CD4-positive, alpha-beta T cell treated with Interferon gamma for 1 hour (primary cell): ENCODE results near the gene ALKBH4.
"Not testable (repeated sequence)": the region's sequence is repeated elsewhere in the genome, so short reads cannot be mapped to it uniquely, and the experiment has no call there.

Experiments used
- DNase-seq: peaks from one replicate; pipeline ENCODE4 v3.0.0-alpha.2; 2020

ALKBH4 gene

DNA sequence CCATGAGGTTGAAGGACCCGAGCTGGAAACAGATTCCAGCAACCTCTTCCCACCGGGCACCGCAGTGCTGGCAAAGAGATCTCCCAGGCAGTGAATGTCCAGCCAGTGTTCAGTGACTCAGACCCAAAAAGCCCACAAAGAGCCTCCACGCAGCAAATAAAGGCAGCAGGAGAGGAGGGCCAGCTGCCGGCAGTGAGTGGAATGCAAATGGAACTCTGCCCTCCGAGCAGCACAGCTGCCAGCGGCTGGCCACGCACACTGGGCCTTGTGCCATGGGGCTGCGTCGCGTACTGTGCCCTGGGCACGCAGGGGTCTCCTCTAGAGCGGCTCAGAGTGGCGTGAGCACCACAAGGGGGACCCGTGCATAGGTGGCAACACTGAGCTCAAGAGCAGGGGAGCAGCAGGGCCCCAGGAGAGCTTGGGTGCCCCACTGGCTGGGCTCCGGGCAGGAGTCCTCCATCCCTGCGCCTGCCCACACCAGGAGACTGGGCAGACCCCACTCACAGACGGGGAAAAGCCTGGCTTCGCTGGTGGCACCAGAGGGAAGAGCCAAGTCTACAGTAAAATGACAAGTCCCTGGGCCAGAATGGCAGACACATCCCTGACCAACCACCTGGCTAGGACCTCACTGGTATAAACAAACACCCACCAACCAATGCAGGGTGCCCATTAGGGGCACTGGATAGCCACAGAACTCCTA lies 10.2 kb upstream of the ALKBH4 start:
- not testable (repeated sequence) for DNase-seq

GRCh38 chr7:102474116-102474515 lies 9.5 kb upstream of the ALKBH4 start:
- DNase-seq: not testable (repeated sequence)

GRCh38 chr7:102473271-102473991 lies 8.8 kb upstream of the ALKBH4 start:
- no peak for DNase-seq

DNA sequence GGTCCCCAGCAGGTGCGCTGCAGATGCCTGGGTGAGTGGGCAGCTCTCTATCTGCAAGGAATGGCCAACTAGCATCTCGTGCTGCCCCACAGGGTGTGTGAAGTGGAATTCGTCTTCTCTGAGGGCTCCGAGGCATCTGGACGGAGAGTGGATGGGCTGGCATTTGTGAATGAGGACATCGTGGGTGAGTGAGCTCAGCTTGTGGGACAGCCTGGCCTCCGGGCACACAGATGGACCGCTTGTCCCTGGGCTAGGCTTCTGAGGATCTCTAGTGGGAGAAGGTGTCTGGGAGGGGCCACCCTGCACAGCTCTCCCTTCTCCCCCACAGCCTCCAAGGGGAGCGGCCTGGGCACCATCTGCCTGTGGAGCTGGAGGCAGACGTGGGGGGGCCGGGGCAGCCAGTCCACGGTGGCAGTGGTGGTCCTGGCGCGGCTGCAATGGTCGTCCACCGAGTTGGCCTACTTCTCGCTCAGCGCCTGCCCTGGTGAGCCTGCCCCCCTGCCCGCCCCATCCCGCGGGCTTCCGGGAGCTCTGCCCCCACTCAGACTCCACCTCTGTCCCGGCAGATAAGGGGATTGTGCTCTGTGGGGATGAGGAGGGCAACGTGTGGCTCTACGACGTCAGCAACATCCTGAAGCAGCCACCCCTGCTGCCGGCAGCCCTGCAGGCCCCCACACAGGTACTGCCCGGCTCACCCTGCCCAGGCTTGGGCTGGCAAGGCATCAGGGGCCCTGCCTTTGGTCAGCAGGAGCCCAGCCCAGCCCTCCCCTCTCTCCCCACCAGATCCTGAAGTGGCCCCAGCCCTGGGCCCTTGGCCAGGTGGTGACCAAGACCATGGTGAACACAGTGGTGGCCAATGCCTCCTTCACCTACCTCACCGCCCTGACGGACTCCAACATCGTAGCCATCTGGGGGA lies 7.7 kb upstream of the ALKBH4 start:
- no peak for DNase-seq

DNA sequence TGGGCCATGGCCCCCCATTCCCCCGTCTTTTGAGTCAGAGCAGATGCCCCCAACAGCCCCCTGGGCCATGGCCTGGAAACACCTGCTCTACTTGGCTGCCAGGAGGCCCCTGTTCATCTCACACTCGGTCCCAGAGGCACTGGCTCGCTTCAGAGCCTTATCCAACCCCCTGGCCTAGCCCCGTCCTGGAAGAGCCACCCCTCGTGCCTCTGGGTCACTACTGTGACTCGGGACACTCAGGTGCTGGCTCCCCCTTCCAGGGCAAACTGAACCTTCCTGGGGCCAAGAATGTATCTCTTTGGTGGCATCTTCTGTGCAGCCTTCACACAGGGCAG lies 7.1 kb upstream of the ALKBH4 start:
- DNase-seq: no peak

DNA sequence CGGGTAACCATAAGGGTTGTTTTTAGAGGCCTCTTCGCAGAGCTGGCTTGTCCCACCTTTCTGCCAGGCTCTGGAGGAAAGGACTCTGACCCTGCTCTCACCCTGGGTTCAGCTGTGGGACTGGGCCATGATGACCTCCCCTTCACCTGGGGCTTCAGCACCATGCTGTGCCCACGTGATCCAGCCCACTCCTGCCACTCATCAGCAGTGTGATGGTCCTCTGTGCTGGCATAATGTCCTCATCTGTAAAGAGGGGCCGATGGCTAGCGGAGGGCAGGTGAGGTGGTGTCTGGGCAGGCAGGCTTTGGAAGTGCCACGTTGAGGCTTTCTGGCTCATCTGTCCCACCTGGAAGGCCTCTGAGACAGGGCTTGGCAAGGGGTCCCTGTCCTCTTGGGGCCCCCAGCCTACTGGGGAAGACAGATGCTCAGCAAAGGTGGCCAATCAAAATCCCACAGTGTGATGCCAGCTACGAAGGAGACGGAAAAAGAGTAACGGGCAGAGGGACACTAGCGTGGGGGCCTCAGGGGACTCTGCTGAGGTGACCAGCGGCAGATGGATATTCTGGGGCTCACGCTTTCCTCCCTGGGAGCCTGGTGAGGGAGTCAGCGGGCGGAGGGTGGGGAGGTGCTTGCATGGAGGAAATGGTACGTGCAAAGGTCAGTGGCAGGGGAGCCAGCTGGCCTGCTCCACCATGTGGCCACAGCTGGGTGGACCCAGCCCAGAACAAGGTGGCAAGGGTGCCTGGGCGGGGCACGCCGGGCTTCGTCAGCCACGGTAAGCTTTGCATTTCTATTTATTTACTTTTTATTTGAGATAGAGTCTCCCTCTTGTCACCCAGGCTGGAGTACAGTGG lies 5.5 kb upstream of the ALKBH4 start:
- DNase-seq: no peak

GRCh38 chr7:102469351-102469971 lies 4.8 kb upstream of the ALKBH4 start:
- DNase-seq: no peak

GRCh38 chr7:102468478-102469350 lies 4.1 kb upstream of the ALKBH4 start:
- no peak for DNase-seq

- DNase-seq: no peak
Measured at GRCh38 chr7:102467581-102468477, 3.2 kb upstream of the ALKBH4 start.

DNA sequence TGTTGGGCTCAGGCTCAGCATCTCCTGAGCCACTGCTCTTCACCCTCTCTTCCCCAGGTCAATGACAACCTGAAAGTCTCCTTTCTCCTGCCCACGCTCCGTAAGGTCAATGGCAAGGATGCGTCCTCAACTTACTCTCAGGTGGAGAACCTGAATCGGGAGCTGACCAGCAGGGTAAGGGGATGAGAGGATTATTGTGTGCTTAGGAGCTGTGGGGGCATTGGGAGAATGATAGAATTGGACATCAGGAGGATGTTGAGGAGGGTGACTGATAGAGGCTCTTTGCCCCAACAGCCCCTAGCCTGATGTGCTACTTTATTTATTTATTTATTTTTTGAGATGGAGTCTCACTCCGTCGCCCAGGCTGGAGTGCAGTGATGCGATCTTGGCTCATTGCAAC lies 1.4 kb upstream of the ALKBH4 start:
- DNase-seq: no peak

- no peak for DNase-seq
Measured at GRCh38 chr7:102463841-102464576, 654 bp downstream of the ALKBH4 start.

DNA sequence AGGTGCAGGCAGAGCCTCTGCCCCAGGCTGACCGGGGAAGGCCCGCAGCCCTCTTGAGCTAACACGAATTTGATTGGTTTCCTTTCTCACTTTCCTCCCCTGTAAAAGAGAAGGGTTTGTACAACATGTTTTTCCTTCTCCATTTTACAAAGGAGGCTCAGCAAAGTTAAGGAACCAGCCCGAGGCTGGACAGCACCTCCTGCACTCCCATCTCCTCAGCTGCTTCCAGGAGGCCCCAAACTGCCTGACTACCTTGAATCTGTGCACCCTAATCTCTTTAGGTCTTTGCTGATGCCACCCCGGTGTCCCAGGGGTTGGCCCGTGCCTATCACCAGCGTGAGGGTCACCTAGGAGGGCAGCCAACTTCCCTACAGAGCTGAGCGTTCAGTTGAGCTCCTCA lies 4.2 kb downstream of the ALKBH4 start:
- DNase-seq: no peak

DNA sequence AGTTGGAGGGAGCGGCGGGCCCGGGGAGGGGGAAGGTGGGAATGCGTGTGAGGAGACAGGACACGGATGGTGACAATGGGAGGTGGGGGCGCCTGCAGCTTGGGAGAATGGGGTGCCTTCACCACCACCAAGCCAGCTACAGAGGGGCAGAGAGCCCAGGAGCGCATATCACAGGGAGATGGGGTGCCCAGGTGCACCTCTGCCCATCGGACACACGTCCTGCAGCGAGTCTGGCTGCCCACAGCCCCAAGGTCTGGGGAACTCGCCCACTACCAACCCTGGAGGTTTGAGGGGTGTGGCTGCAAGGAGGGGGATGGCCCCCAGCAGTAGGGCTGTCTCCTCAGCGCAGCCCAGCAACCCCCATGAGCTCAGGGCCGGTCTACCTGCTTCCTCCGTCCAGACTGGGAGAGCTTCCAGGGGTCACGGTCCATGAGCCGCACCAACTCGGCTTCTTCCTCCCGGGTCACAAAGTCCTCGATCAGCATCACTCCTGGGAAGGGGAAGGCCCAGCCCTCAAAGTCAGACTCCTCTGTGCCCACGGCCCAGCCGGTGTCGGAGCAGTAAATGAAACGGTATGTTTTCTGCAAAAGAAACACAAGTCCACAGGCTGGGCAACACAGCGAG lies 5.3 kb downstream of the ALKBH4 start:
- DNase-seq: no peak

DNA sequence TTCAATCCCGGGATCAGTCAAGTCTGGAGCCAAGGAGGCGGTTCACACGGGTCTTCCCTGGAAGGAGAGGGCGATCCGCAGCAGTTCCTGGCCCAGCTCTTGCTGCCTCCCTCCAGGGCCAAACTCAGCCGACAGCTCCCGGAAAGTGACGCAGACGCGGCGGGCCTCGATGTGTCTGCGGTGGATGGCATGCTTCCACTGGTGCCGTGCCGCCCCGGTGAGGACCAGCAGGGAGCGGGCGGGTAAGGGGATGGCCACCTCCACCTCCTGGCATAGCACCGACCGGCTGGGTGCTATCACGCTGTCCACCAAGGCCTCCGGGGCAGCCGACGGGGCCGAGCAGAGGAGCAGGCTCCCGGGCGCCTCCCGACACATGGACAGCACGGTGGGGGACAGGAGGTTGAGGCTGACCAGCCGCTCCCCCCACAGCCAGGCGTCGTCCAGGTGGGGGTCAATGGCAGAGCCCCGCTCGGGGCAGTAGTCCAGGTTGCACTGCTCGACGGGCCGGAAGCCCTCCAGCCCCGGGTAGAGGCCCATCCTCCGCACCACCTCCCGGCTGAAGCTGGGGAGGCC lies 7.2 kb downstream of the ALKBH4 start:
- no peak for DNase-seq

DNA sequence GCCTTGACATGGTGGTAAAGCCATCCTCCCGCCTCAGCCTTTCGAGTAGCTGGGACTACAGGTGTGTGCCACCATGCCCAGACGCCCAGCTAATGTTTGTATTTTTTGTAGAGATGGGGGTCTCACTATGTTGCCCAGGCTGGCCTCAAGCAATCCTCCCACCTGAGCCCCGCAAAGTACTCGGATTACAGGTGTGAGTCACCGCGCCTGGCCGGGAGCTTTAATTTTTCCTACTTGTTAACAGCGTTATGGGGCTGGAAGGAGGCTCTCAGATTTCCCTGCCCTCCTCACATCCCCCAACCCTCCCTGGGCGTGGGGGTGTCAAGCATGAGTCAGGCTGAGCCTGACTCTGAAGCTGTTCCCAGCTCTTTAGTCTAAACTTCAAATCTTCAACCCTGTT lies 8.3 kb downstream of the ALKBH4 start:
- DNase-seq: no peak

DNA sequence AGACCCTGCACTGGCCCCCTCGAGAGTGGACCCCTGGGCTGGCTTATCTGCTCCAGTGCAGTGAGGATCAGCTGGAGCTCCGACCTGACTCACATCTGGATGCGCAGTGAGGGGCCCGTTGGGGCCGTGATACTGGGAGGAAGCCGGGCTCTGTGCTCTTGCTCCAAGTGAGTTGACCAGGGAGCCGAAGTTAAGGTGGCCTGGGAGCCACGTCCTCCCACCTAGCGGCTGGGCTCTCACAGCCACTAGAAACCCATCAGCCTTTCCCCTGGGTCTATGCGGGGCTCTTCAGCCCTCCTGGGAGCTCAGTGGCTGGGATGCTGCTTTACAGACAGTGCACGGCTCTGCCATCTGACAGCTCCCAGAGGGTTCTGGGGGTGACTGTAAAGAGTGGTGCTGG lies 9.1 kb downstream of the ALKBH4 start:
- no peak for DNase-seq

DNA sequence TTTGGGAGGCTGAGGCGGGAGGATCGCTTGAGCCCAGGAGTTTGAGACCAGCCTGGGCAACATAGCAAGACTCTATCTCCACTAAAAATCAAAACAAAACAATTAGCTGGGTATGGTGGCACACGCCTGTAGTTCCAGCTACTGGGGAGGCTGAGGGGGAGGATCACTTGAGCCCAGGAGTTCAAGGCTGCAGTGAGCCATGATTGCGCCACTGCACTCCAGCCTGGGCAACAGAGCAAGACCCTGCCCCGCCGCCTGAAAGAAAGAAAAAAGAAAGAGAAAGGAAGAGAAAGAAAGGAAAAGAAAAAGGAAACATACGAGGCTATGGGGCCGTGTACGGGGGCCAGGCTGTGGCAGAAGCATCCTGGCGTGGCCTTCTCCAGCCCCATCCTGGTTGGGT lies 9.7 kb downstream of the ALKBH4 start:
- not testable (repeated sequence) for DNase-seq

DNA sequence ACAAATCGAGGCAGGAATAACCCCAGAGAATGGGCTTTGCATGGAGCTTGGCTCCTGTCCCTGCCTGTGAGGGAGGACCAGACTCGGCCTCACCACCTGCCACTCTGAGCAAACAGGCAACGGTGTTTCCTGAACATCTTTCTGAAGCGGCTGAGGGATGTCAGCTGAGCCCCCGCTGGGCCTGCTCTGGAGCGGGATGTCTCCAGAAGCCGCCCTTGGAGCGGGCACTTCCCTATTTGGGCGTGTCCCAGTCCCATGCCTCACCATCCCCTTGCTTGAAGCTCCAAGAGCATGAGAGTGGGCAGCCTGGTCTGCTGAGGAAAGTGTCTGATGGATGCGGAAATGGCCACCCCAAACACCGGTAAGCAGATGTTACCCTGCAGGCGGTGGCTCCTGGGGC lies 10.2 kb downstream of the ALKBH4 start:
- no peak for DNase-seq

DNA sequence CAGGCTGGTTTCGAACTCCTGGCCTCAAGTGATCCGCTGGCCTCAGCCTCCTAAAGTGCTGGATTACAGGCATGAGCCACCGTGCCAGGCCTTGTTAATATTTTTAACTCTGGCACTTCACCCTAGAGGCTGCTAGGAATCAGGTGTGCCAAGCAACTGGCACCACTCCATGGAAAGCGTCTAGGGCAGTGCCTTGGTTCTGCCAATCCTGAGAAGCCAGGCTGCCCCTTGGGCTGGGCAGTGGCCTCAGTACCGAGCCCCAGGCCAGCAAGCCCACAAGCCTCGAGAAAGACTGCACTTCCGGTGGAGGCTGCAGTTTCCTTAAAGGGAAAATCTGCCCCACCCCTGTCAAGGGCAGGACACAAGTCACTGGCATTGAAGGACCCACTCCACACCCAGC lies 11.3 kb downstream of the ALKBH4 start:
- DNase-seq: no peak
